Activated B cell treated with CpG ODN at 0.5 μM for 24 hours (primary cell): ENCODE data around the gene HNRNPR. TPM values are rescaled to one million over a fixed set of nuclear protein-coding genes. Genes with fewer than 3 reads are reported as not detected.

ENCODE experiments used
- ATAC-seq: fragments of 200-7000 bp; cut with Tn5 transposase; one replicate; pipeline ENCODE4 v1.10.0; 2021; ENCODE audit warnings: low read depth, mild to moderate bottlenecking, moderate library complexity
- CTCF ChIA-PET: fragments of 350-600 bp; sonication (Branson Sonifier 250); formaldehyde crosslinking; loops from one replicate; lab custom pipeline; 2021; ENCODE audit warnings: antibody characterized with exemption; lab: Charles Lee
- POLR2A ChIA-PET: fragments of 350-600 bp; sonication (Branson Sonifier 250); formaldehyde crosslinking; loops from one replicate; lab custom pipeline; 2021; ENCODE audit warnings: antibody characterized with exemption; lab: Charles Lee
- DNase-seq: peaks from one replicate; pipeline ENCODE4 v3.0.0; 2022
- H3K27ac Mint-ChIP-seq: one replicate; pipeline ENCODE4 v1.8.0; 2020; ENCODE audit warnings: mixed read lengths
- H3K27me3 Mint-ChIP-seq: one replicate; pipeline ENCODE4 v1.8.0; 2021; ENCODE audit warnings: mixed read lengths
- H3K36me3 Mint-ChIP-seq: one replicate; pipeline ENCODE4 v1.8.0; 2021; ENCODE audit warnings: low read depth, mixed read lengths
- H3K4me1 Mint-ChIP-seq: one replicate; pipeline ENCODE4 v1.8.0; 2021; ENCODE audit warnings: mixed read lengths
- H3K4me3 Mint-ChIP-seq: one replicate; pipeline ENCODE4 v1.8.0; 2020; ENCODE audit warnings: mild to moderate bottlenecking, mixed read lengths
- H3K9me3 Mint-ChIP-seq: one replicate; pipeline ENCODE4 v1.8.0; 2020; ENCODE audit warnings: mixed read lengths
- CTCF ChIP-seq: fragments of 200-600 bp; IDR thresholded peaks from one replicate; pipeline ENCODE4 v1.8.0; 2022; ENCODE audit warnings: antibody characterized with exemption, mild to moderate bottlenecking
- intact Hi-C: fragments of 100-400 bp; cut with micrococcal nuclease; formaldehyde crosslinking; loops from one replicate; pipeline ENCODE4 v1.15.1; 2024
- total RNA-seq: library from RNA; stranded (reverse); gene quantifications from 2 replicates; pipeline ENCODE4 v1.2.3, GENCODE V29; 2022

HNRNPR gene
- total RNA-seq, 1 donor from 2014 or later = 171 TPM

GRCh38 chr1:23354245-23354644 lies 10.2 kb upstream of the HNRNPR start:
- Mint-ChIP-seq H3K9me3 (peaks cover 4% of the 10 kb centered on the region), H3K4me3 (no peak overlapping the region), H3K27ac (no peak overlapping the region), H3K4me1 (no peaks in the 10 kb centered on the region), H3K27me3 (no peaks in the 10 kb centered on the region), H3K36me3 (peaks cover 3% of the 10 kb centered on the region)
- intact Hi-C loops = no loop called here
- no peak for DNase-seq
- no peak for ATAC-seq
- CTCF ChIA-PET = no interaction called here
- POLR2A ChIA-PET = interaction anchor here (1.0 kb wide), 1 partner anchor 10 kb away, joined by 6 read pairs; the partner anchor contains the start of gene HNRNPR
- no peak for TF ChIP-seq CTCF

GRCh38 chr1:23352096-23352695 lies 8.1 kb upstream of the HNRNPR start:
- POLR2A ChIA-PET = no interaction called here
- ATAC-seq = no peak

GRCh38 chr1:23345920-23346319 lies 1.8 kb upstream of the HNRNPR start:
- H3K9me3 Mint-ChIP-seq = no peaks in the 10 kb centered on the region
- DNase-seq (no peak), ATAC-seq (no peak)
- intact Hi-C loops = loop anchor here (10.0 kb wide), 2 partner anchors 289 to 1069 kb away; partner anchors contain the start of genes NIPAL3 and STPG1
- no peaks in the 10 kb centered on the region for H3K27me3 Mint-ChIP-seq
- H3K36me3 Mint-ChIP-seq = peaks cover 9% of the 10 kb centered on the region
- no peak overlapping the region for H3K27ac Mint-ChIP-seq
- ChIA-PET POLR2A (interaction anchor here (3.5 kb wide), 1 partner anchor 22 kb away, joined by 136 read pairs; the partner anchor contains the start of gene ZNF436), CTCF (no interaction called here)
- TF ChIP-seq CTCF = no peak
- peak overlapping the region; percentile 16 for H3K4me3 Mint-ChIP-seq
- peaks cover 32% of the 10 kb centered on the region for H3K4me1 Mint-ChIP-seq

More at GRCh38 chr1:23352096-23352695, 8.1 kb upstream of the HNRNPR start:
- intact Hi-C loops = no loop called here
- no peaks in the 10 kb centered on the region for H3K27me3 Mint-ChIP-seq
- no peak for TF ChIP-seq CTCF
- H3K4me1 Mint-ChIP-seq = no peaks in the 10 kb centered on the region
- H3K9me3 Mint-ChIP-seq = no peaks in the 10 kb centered on the region
- no peak for DNase-seq
- no peaks in the 10 kb centered on the region for H3K36me3 Mint-ChIP-seq
- H3K27ac Mint-ChIP-seq = no peak overlapping the region
- CTCF ChIA-PET = no interaction called here
- no peak overlapping the region for H3K4me3 Mint-ChIP-seq

- ChIA-PET CTCF (interaction anchor here (1.3 kb wide), 2 partner anchors 17 to 59 kb away, joined by 3 to 4 read pairs; no protein-coding TSS in a partner anchor), POLR2A (interaction anchor here (0.9 to 3.5 kb wide), 20 partner anchors 8 to 1994 kb away, joined by 3 to 136 read pairs (median 6); partner anchors contain the start of genes ASAP3, ELOA, LYPLA2 and RPL11)
- Mint-ChIP-seq H3K27me3 (no peaks in the 10 kb centered on the region), H3K9me3 (no peaks in the 10 kb centered on the region), H3K4me1 (peaks cover 41% of the 10 kb centered on the region), H3K4me3 (peak overlapping the region; percentile 91), H3K27ac (peak overlapping the region; percentile 92), H3K36me3 (peaks cover 12% of the 10 kb centered on the region)
- intact Hi-C loops = loop anchor here (1.0 to 10.0 kb wide), 7 partner anchors 23 to 1070 kb away; partner anchors contain the start of genes ASAP3, E2F2, NIPAL3 and STPG1
- DNase-seq (no peak), ATAC-seq (no peak)
- no peak for TF ChIP-seq CTCF
These were observed 946 bp upstream of the HNRNPR start for GRCh38 chr1:23344987-23345472.
